Calu3 (cell line): Measurements from ENCODE around the gene TSPAN32. TPM values are rescaled to one million over a fixed set of nuclear protein-coding genes. Genes with fewer than 3 reads are reported as not detected.

Experiments used
- BruUV-seq: library from RNA; stranded (reverse); fragments of 400-500 nt; replicated peaks from 2 replicates; lab custom pipeline; 2021; lab: Mats Ljungman, UMichigan
- CTCF ChIA-PET: fragments of 300-600 bp; sonication (Branson Sonifier 250); formaldehyde crosslinking; loops from one replicate; lab custom pipeline; 2022; ENCODE audit warnings: antibody characterized with exemption; lab: Charles Lee
- DNase-seq: peaks from one replicate; pipeline ENCODE4 v3.0.0; 2022
- H3K27ac Mint-ChIP-seq: one replicate; pipeline ENCODE4 v1.8.0; 2022; ENCODE audit warnings: mixed read lengths; ENCODE audit not compliant: unreplicated experiment
- H3K27me3 Mint-ChIP-seq: one replicate; pipeline ENCODE4 v1.8.0; 2022; ENCODE audit warnings: mixed read lengths; ENCODE audit not compliant: unreplicated experiment
- H3K36me3 Mint-ChIP-seq: one replicate; pipeline ENCODE4 v1.8.0; 2022; ENCODE audit warnings: mild to moderate bottlenecking, moderate library complexity, mixed read lengths; ENCODE audit not compliant: insufficient read depth, unreplicated experiment
- H3K4me1 Mint-ChIP-seq: one replicate; pipeline ENCODE4 v1.8.0; 2022; ENCODE audit warnings: mild to moderate bottlenecking, low read depth, mixed read lengths; ENCODE audit not compliant: unreplicated experiment
- H3K4me3 Mint-ChIP-seq: one replicate; pipeline ENCODE4 v1.8.0; 2022; ENCODE audit warnings: mild to moderate bottlenecking, low read depth, moderate library complexity, mixed read lengths; ENCODE audit not compliant: unreplicated experiment
- H3K9me3 Mint-ChIP-seq: one replicate; pipeline ENCODE4 v1.8.0; 2022; ENCODE audit warnings: low read depth, mixed read lengths; ENCODE audit not compliant: unreplicated experiment
- intact Hi-C: fragments of 100-400 bp; cut with micrococcal nuclease; formaldehyde crosslinking; loops from one replicate; pipeline ENCODE4 v1.10.0; 2022; ENCODE audit not compliant: unreplicated experiment
- total RNA-seq: library from RNA; stranded (reverse); gene quantifications from 2 replicates; pipeline ENCODE4 v1.2.3, GENCODE V29; 2022
- TF ChIP-seq, protein P1 (sequence below): fragments of 200-600 bp; IDR thresholded peaks from one replicate; pipeline ENCODE4 v1.8.0; 2022; ENCODE audit warnings: antibody characterized with exemption; ENCODE audit not compliant: unreplicated experiment

TSPAN32 gene
- total RNA-seq, 1 experiment from 2014 or later = not detected

DNA sequence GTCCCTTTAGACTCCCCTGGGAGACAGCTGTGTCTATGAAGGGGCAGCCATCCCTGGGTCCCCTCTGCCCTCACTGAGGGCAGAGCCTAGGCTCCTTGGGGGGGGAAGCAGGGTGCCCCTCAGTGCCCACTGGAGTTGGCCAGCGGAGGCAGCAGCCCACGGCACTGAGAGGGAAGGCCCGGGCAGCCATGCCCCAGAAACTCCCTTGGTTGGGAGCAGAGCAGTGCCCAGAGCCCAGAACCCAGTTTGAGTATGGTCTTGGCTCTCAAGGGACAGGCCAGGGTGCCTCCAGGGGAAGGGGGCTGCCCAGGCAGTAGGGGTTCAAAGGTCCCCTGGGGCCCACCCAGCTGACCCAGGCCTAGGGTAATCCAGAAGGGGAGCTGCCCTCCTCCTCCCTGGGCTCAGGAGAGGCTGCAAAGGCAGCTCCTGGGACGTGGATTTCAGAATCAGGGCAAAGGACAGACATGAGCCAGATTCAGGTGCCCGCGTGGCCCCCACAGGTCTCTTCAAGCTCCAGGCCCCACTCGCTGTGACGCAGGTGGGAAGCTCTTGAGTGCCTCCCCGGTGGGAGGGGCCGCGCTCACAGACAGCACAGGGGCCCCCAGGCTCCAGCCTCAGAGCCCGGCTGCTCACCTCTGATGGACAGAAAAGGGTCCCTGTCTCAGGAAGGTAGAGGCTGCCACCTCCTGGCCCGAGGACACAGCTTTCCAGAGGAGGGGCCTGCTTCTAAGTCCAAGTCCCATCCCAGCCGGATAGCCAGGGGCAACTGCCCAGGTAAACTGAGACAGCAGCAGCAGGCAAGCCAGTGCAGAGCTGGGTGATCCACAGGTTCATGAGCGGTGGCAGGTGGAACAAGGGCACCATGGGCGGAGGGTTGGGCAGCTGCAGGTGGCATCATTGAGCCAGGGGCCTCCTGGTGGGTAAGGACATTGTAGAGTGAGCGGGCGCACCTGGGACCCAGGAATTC lies 2.7 kb upstream of the TSPAN32 start:
- no peak overlapping the region for H3K4me3 Mint-ChIP-seq
- peak; percentile 69 for DNase-seq
- CTCF ChIA-PET = interaction anchor here (1.2 to 1.8 kb wide), 3 partner anchors 101 to 113 kb away, joined by 4 to 13 read pairs (median 9); no protein-coding TSS in a partner anchor
- BruUV-seq = no TSS peak
- intact Hi-C loops = loop anchor here (1.0 kb wide), 1 partner anchor 102 kb away; no protein-coding TSS in a partner anchor
- H3K4me1 Mint-ChIP-seq = no peaks in the 10 kb centered on the region
- H3K36me3 Mint-ChIP-seq = no peaks in the 10 kb centered on the region
- peaks cover 57% of the 10 kb centered on the region for H3K27me3 Mint-ChIP-seq
- H3K27ac Mint-ChIP-seq = no peak overlapping the region
- H3K9me3 Mint-ChIP-seq = no peaks in the 10 kb centered on the region
- TF ChIP-seq, protein P1, sequence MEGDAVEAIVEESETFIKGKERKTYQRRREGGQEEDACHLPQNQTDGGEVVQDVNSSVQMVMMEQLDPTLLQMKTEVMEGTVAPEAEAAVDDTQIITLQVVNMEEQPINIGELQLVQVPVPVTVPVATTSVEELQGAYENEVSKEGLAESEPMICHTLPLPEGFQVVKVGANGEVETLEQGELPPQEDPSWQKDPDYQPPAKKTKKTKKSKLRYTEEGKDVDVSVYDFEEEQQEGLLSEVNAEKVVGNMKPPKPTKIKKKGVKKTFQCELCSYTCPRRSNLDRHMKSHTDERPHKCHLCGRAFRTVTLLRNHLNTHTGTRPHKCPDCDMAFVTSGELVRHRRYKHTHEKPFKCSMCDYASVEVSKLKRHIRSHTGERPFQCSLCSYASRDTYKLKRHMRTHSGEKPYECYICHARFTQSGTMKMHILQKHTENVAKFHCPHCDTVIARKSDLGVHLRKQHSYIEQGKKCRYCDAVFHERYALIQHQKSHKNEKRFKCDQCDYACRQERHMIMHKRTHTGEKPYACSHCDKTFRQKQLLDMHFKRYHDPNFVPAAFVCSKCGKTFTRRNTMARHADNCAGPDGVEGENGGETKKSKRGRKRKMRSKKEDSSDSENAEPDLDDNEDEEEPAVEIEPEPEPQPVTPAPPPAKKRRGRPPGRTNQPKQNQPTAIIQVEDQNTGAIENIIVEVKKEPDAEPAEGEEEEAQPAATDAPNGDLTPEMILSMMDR = peak; percentile 66

DNA sequence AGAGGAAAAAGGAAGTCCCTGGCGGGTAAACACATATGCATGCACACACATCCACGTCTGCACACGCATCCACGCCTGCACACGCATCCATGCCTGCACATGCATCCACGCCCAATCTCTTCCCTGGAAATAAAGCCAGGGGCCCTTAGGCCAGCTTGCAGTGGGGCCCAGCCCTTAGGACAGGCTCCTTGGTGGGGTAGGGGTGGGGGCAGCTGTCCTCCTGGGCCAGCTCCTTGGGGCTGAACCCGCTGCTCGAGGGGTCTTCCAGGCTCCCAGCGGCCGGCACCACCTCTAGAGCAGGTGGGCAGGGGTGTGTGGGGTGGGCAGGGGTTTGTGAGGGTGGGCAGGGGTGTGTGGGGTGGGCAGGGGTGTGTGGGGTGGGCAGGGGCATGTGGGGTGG lies 2.0 kb upstream of the TSPAN32 start:
- Mint-ChIP-seq H3K4me3 (no peak overlapping the region), H3K27me3 (peaks cover 50% of the 10 kb centered on the region), H3K36me3 (no peaks in the 10 kb centered on the region), H3K4me1 (no peaks in the 10 kb centered on the region), H3K9me3 (no peaks in the 10 kb centered on the region), H3K27ac (no peak overlapping the region)
- TF ChIP-seq, protein P1 = no peak
- intact Hi-C loops = loop anchor here (1.0 kb wide), 1 partner anchor 102 kb away; no protein-coding TSS in a partner anchor
- no TSS peak for BruUV-seq
- CTCF ChIA-PET = interaction anchor here (1.2 to 1.8 kb wide), 3 partner anchors 102 to 113 kb away, joined by 4 to 13 read pairs (median 9); no protein-coding TSS in a partner anchor
- no peak for DNase-seq

DNA sequence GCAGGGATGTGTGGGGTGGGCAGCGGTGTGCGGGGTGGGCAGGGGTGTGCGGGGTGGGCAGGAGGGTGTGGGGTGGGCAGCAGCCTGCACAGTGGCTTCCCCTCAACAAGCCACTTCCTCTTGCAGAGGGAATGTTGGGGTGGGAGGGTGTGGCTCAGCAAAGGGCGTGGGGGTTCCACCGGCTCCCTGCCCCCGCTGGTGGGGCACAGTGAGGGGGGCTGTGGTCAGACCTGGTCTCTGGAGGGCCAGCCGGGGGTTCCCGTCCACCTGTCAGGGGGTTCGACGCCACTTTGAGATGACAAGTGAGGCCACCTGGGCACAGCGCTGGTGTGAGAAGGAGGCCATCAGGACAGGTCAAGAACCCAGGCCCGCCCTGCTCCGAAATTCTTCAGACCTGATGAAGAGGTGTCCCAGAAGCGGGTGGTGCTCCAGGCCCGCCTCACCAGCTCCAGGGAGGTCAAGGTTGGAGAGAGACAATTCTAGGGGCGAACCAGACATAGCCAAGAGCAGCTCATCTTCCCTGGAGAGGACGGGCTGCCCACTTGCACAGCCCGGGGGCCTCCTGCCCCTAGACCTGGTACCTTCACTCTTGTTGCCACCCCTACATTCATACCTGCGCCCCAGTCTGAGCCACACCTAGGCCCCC lies 1.4 kb upstream of the TSPAN32 start:
- no TSS peak for BruUV-seq
- TF ChIP-seq, protein P1 = no peak
- DNase-seq = no peak
- H3K9me3 Mint-ChIP-seq = no peaks in the 10 kb centered on the region
- no peaks in the 10 kb centered on the region for H3K36me3 Mint-ChIP-seq
- peaks cover 44% of the 10 kb centered on the region for H3K27me3 Mint-ChIP-seq
- H3K27ac Mint-ChIP-seq = no peak overlapping the region
- H3K4me3 Mint-ChIP-seq = no peak overlapping the region
- intact Hi-C loops = no loop called here
- CTCF ChIA-PET = no interaction called here
- H3K4me1 Mint-ChIP-seq = no peaks in the 10 kb centered on the region

DNA sequence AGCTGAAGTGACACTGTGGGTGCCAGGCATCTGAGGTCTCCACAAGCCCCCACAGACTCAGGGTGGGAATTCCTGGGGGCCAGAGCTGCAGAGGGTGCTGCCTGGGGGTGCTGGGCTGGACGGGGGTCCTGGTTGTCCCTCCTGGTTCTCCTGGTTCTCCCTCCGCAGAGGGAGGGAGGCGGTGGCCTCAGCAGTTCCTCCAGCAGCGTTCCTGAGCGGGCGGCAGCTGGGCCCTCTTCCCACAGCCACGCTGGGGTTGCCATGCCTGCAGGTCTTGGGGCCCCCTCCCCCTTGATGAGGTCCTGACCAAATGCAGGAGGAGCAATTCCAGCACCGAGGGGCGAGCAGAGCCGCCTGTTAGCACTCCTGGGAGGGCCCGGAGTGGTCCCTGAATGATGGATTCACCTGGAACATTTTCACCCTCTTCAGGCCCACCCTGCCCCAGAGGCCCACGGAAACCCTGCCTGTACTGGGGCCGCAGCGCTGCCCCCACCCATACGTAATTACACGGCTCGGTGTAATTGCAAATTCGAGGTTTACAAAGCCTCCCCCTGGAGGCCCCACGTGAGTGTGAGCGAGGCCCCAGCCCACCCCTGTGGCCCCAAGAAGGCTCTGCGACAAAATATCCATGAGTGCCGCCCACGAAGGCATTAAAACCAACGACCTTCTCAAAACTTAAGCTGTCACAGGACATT lies 730 bp upstream of the TSPAN32 start:
- Mint-ChIP-seq H3K4me1 (no peaks in the 10 kb centered on the region), H3K27me3 (peaks cover 40% of the 10 kb centered on the region), H3K9me3 (no peaks in the 10 kb centered on the region), H3K4me3 (no peak overlapping the region), H3K36me3 (no peaks in the 10 kb centered on the region), H3K27ac (no peak overlapping the region)
- DNase-seq = no peak
- intact Hi-C loops = no loop called here
- BruUV-seq = no TSS peak
- CTCF ChIA-PET = interaction anchor here (0.8 to 1.3 kb wide), 2 partner anchors 79 to 114 kb away, joined by 5 to 8 read pairs; no protein-coding TSS in a partner anchor
- TF ChIP-seq, protein P1 = no peak
